ENCODE results near the gene RBCK1.
"Not testable (repeated sequence)": the region's sequence is repeated elsewhere in the genome, so short reads cannot be mapped to it uniquely, and the experiment has no call there.

Gene RBCK1

GRCh38 chr20:445514-446336, 37.6 kb downstream of the RBCK1 start:
- DNase-seq (ENCODE audit: extremely low read depth, insufficient read length) = no peak
- H3K27me3 ChIP-seq (replicated peaks; ENCODE audit: control insufficient read depth, insufficient read depth, low read length) = no peaks in the 10 kb centered on the region
- H3K4me3 ChIP-seq (replicated peaks; ENCODE audit: low read depth, low read length) = no peak overlapping the region
- H3K36me3 ChIP-seq (ENCODE audit: control insufficient read depth, insufficient read depth, low read length) = peaks cover 15% of the 10 kb centered on the region
- TF ChIP-seq CTCF (IDR thresholded peaks at IDR 0.05; ENCODE audit: insufficient read depth, low read length, poor library complexity, severe bottlenecking) = no peak

- not testable (repeated sequence) for H3K4me3 ChIP-seq (replicated peaks; ENCODE audit: low read depth, low read length); DNase-seq (ENCODE audit: extremely low read depth, insufficient read length); H3K27me3 ChIP-seq (replicated peaks; ENCODE audit: control insufficient read depth, insufficient read depth, low read length); H3K36me3 ChIP-seq (ENCODE audit: control insufficient read depth, insufficient read depth, low read length)
Measured at GRCh38 chr20:452021-452420, 43.9 kb downstream of the RBCK1 start.

GRCh38 chr20:454951-455350, 46.9 kb downstream of the RBCK1 start:
- Histone ChIP-seq H3K27me3 (replicated peaks; ENCODE audit: control insufficient read depth, insufficient read depth, low read length) (no peaks in the 10 kb centered on the region), H3K4me3 (replicated peaks; ENCODE audit: low read depth, low read length) (no peak overlapping the region), H3K36me3 (ENCODE audit: control insufficient read depth, insufficient read depth, low read length) (no peaks in the 10 kb centered on the region; the same call in 1 of the 2 replicates)
- DNase-seq (ENCODE audit: extremely low read depth, insufficient read length) = no peak
- TF ChIP-seq CTCF (IDR thresholded peaks at IDR 0.05; ENCODE audit: insufficient read depth, low read length, poor library complexity, severe bottlenecking) = no peak

GRCh38 chr20:458776-459175, 50.7 kb downstream of the RBCK1 start:
- no peak for DNase-seq (ENCODE audit: extremely low read depth, insufficient read length)
- Histone ChIP-seq H3K36me3 (ENCODE audit: control insufficient read depth, insufficient read depth, low read length) (no peaks in the 10 kb centered on the region), H3K4me3 (replicated peaks; ENCODE audit: low read depth, low read length) (no peak overlapping the region), H3K27me3 (replicated peaks; ENCODE audit: control insufficient read depth, insufficient read depth, low read length) (no peaks in the 10 kb centered on the region)
- TF ChIP-seq CTCF (IDR thresholded peaks at IDR 0.05; ENCODE audit: insufficient read depth, low read length, poor library complexity, severe bottlenecking) = no peak

- Histone ChIP-seq H3K4me3 (replicated peaks; ENCODE audit: low read depth, low read length) (no peak overlapping the region), H3K36me3 (ENCODE audit: control insufficient read depth, insufficient read depth, low read length) (no peaks in the 10 kb centered on the region), H3K27me3 (replicated peaks; ENCODE audit: control insufficient read depth, insufficient read depth, low read length) (no peaks in the 10 kb centered on the region)
- no peak for TF ChIP-seq CTCF (IDR thresholded peaks at IDR 0.05; ENCODE audit: insufficient read depth, low read length, poor library complexity, severe bottlenecking)
- no peak for DNase-seq (ENCODE audit: extremely low read depth, insufficient read length)
Measured at GRCh38 chr20:460180-460579, 52.1 kb downstream of the RBCK1 start.

GRCh38 chr20:460707-461106, 52.6 kb downstream of the RBCK1 start:
- Histone ChIP-seq H3K27me3 (replicated peaks; ENCODE audit: control insufficient read depth, insufficient read depth, low read length) (no peaks in the 10 kb centered on the region), H3K36me3 (ENCODE audit: control insufficient read depth, insufficient read depth, low read length) (no peaks in the 10 kb centered on the region), H3K4me3 (replicated peaks; ENCODE audit: low read depth, low read length) (no peak overlapping the region; the same call in none of the 2 replicates)
- no peak for TF ChIP-seq CTCF (IDR thresholded peaks at IDR 0.05; ENCODE audit: insufficient read depth, low read length, poor library complexity, severe bottlenecking)
- no peak for DNase-seq (ENCODE audit: extremely low read depth, insufficient read length)

Data from GM06990 (cell line).